HG03175 (cell line): ENCODE results near the gene PPP1R15B.
"Not testable (repeated sequence)": the region's sequence is repeated elsewhere in the genome, so short reads cannot be mapped to it uniquely, and the experiment has no call there.

ENCODE experiments used
- ATAC-seq: cut with Tn5 transposase; IDR thresholded peaks from one replicate; pipeline ENCODE4 v1.9.1; 2021; ENCODE audit warnings: mild to moderate bottlenecking, moderate library complexity; ENCODE audit not compliant: unreplicated experiment

PPP1R15B gene

DNA sequence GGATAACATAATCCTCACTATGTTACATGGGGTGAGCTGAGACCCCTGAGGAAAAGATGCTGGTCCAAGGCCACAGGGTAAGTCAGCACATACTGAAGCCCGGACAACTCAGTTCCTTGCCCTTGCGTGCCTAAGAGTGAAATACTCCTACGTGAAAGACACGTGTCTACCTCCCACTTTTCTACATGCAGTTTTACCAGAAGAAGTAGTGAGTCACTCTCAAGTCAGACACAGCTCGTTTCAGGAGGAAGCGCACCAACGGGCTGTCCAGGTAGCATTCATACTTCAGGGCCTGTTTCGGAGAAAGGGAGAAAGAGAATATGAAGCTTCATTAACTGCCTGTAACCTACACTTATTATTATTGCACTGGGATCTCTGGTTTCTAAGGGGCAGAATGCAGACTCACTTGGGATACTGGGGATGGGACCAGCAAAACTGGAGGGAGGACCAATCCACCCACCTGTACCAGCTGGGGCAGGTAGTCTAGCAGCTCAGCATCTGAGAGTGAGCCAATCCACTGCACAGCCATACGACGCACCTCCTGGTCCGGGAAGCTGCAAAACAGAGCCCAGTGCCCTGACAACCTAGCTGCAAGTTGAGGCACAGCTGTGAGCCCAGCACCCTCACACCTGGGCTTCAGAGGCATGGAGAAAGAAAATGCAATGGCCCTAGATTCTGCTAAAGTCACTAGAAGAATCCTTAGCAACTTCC, 32.4 kb upstream of the PPP1R15B start:
- no peak for ATAC-seq

DNA sequence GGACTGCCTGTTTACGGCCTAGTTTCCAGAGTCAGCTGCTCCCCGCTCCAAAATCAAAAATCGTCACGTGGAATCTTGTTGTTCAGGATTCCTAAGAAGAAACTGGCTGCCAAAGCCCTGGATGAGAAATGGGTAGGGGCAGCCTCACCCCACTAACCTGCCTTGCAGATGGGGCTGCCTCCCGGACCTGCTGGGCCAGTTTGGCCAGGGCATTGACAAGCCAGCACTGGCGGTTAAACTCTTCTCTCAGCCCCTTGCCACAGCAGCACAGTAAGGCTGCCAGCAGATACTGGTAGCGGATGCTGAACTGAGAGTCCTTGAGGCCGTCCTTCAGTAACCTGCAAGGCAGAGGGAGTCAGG, 31.6 kb upstream of the PPP1R15B start:
- no peak for ATAC-seq

DNA sequence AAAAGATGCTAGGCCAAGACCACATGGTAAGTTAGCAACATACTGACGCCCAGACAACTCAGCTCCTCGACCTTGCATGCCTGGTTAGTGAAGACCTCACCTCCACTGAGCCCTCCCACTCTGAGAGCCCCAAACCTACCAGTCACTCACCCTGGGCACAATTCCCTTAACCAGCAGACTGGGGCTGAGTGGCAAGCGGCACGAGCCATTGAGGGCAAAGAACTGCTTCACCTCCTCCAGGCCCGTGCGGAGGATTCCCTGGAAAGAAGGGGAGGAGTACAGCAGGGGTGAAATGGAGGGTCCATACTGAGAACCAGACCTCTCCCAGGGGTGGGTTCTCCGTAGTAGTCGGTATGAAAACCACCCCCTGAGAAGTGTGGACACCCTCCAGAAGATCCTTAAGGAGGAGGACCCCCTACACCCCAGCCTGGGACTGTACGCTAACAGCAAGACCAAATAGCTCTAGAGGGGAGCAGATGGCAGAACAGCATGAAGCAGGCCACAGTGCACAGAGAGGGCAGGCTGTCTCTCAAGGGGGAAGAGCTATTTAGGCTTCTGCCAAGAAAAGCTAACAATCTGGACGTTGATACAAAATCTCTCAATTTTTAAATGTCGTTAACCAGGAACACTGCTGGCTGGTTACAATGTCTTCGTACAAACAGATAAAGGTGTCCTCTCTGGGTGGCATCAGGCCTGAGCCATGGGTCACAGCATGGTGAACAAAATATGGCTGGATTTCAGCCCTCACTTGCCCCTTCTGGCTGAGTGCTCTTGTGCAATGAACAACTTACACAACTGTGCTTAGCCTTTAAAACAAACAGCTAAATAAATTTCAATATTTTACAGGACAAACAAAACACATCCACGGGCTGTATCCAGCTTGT, 31.0 kb upstream of the PPP1R15B start:
- ATAC-seq: no peak

DNA sequence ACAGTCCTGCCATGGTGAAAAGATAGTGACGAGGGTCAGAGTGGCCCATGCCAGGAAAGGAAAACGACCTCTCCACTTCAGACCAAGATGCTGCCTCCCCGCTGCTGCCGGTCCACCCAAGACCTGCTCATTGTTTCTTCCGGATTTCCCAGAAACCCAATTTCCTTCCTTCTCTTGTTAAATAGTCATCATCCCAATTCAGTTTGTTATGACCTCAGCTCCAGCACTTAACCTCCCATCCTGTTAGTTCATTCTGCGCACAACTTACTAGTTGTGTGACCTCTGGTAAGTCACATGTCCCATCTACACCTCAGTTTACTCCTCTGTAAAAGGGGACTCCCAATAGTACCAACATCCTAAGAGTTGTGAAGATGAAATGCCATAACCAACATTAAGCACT, 29.9 kb upstream of the PPP1R15B start:
- no peak for ATAC-seq

DNA sequence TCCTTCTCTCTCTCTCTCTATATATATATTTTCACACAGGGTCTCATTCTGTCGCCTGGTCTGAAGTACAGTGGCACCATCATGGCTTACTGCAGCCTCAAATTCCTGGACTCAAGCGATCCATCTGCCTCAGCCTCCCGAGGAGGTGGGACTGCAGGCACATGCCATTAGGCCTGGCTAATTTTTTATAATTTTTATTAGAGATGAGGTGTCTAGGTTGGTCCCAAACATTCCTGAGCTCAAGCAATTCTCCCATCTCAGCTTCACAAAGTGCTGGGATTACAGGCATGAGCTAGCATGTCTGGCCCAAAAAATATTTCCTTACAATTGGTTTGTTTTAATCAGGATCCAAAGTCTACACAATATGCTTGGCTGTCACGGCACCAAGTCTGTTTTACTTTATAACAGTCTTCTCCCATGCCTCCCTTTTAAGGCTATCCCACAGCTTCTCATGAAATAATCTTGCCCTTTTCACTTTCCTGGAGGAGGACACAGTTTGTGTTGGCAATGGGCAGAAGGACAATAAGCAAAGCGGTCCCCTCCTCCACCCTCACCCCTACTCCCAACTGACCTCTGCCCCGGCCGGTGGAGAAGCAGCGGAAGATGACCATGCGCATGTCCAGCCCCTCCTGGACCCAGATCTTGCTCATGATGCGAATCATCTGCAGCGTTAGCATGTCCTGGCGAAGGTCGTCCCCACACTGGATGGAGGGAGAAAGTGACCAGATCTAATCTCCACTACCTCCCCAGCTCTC, 28.2 kb upstream of the PPP1R15B start:
- ATAC-seq: no peak

DNA sequence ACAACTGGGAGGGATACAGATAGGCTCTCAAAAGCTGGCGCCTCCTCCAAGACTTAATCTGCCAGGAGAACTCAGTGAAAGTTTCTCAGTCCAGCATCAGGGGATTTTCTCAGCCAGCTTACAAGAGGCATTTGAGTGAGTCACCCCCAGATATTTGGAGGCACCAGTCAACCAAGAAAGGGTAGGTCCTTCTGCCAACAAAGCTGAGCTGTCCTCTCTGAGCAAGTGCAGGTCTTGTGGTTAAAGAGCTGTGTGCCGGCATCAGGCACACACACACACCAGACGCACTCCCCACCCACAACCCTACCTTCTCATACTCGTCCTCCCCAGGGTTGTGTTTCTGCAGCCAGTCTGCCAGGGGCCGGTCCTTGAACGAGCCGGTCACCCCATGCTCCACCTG, 27.0 kb upstream of the PPP1R15B start:
- no peak for ATAC-seq

DNA sequence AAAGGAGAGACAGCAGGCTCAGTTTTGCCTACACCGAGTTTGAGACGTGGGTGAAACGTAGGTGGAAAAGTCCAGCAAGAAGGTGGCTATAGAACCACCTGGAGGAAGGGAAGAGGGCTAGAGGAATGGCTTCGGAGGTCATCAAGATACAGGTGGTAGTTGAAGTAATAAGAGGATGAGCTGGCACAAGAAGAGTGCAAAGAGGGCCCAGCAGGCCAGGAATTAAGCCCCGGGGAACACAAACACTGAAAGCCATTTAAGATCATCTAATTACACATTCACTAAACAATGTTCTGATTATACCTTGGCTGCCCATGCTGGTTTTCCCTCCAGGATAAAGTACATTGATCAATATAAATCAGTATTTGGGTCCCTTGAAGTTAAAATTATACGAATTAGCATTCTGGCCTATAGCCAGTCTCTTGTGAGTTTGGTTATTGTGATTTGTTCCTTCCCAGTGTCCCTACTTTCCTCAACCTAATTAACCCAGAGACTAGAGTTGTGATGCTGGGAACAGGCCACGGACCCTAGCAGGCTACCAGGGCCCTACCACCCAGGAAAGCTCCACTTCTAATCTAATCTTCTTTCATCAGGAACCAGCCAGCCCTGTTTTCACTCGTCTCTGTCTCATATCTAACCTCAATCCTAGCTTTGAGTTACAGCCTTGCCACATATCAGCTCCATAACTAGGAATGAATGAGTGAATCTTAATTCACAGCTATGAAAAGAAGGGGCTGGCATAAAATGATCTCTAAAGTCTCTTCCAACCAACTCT, 26.4 kb upstream of the PPP1R15B start:
- ATAC-seq: no peak

DNA sequence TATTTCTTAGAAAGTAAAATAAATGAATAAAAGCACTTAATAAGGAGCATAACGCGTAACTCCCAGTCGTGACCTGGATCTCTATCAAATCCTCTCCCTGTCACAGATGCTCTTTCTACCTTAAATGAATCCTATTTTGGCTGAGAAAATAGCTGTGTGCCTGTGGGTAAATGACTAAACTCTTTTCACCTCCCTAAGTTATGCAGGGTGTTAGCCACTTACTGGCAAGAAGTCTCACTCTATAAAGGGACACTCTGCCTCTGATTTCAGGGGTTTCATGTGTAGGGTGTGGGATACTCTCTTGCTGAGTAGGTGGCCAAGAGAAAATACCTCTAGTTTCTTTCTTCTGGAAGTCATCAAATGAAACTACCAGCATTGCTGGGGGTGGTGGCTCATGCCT, 24.3 kb upstream of the PPP1R15B start:
- no peak for ATAC-seq

DNA sequence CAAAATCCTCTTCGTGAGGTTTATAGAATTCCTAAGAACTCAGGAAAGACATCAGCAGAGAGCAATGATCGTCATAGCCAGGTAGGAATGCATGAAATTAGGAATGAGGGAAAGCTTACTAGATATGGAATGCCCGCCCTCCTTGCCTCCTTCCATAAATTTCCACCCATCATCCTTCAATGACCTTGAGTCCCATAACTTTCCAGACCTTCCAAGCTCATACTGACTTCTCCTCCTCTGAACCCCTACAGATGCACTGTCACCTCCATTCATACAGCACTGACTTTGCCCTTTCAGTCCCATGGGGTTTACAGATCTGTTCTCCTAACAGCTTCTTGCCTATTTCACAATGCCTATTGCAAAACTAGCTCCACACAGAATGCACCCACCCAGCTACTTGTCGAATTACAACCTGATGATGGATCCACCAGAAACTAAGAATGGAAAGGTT, 23.8 kb upstream of the PPP1R15B start:
- no peak for ATAC-seq

DNA sequence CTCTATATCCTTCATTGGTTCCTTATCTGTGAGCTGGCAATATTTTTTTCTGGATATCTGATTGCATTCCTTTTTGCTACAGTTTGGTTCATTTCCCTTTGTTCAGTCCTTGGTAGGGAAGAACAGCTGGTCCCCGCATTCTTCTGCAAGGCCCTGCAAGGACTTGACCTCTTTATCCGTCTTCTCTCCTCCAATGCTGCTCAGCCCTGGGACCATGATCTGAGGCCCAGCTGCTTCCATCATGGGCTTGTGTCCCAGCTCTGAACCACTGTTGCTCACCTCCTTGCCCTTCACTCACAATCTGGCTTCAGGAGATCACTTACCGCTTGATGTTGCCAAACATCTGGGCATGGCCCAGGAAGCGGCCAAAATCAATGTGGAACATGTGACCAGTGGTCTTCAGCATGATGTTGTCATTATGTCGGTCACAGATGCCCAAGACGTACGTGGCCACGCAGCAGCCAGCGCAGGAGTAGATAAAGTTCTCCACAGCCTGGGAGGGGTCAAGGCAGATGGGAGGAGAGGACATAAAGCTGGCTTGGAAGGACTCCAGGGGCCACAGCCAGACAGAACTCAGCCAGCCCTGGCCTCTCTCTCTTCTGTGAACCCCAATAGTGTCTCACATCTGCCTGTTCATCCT, 22.6 kb upstream of the PPP1R15B start:
- ATAC-seq: no peak

DNA sequence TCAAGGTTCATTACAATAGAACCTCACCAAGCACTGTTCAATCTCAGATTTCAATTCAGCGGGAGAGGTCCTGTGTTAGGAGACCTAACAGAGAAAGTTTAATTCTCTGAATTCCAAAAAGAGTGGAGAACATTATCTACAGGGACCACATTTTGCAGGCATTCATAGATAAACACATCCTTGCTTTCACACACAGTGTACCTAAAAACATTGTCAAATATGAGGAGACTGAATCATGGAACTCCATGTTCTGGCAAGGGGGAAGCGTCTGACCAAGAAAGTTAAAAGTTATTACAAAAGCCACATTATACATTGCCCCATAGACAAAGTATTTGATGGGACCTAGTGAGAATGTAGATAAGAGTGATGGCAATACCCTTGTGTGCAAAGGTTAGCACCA, 21.1 kb upstream of the PPP1R15B start:
- ATAC-seq: no peak

DNA sequence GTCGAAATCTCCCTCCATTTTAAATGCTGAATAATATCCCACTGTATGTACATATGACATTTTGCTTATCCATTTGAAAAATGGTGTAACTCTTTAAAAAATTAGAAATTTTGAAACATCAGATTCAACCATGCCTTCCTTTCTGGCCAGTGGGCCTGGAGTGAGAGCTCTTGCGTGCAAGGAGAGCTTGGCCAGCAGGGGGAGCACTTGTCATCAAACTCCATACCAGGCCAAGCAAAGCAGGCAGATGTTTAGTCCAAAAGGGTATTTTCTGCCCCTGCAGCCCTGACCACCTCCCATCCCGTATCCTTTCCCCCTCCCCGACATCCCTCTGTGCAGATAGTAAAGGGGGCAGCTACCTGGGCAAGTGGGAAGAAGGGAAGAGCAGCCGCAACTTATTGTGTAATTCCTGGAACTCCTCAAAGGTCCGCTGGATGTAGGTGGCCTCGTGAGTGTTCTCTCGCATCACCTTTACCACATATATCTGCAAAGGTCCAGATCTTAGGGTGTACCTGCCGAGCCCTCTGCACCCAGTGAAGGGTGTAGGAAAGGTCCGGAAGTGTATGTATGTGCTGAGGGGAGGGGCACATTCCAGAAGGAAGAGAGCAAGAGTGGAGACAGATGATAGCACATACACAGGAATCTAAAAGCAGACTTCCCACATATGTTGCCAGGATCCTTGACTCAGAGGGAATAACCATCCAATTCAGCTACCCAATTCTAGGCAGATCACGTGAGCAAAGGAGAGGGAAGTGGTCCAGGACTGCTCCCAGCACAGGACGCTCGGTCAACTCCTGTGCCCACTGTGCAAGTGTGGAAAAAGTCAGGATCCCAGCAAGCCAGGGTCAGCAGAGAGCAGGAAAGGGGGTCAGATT, 19.9 kb upstream of the PPP1R15B start:
- no peak for ATAC-seq

DNA sequence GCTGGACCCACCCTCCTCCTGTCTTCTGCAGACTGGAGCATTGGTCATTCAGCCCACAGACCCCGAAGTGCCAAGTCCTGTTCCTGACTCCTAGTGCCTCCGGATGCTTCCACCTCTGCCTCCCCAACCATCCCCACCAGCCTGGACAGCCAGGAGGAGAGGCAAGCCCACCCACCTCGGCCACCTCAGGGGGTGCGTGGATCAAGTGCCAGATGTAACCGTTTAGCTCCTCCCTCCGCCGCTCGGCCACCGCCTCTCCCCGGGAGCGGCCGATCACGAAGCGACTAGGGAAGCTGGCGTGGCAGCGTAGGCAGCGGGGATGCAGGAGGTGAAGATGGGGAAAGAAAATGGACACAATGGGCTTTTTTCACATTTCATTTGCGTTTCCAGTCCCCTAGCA, 18.1 kb upstream of the PPP1R15B start:
- no peak for ATAC-seq

DNA sequence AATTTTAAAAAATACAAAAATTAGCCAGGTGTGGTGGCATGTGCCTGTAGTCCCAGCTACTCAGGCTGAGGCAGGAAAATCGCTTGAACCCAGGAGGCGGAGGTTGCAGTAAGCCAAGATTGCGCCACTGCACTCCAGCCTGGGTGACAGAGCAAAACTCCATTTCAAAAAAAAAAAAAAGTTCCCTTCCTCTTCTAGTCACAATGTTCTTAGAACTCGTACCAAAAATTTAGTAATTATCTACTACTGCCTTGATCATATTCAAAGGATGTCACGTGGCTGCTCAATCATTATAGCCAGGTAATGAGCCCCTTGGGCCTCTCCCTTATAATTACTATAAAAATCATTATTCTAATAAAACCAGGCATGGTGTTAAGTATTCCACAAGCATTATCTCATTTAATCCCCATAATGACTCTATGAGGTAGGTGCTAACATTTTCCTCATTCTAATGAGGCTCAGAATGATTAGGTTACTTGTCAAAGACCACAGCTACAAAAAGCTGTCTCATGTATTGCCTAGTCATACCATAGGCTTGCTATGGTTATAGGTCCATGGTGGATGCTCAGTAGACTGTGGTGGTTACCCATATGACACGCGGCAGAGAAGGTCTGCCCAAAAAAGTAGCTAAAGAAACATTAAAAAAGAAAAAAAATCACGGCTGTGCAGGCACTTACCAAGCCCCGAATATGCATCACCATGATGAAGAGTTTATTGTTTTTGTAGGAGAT, 15.5 kb upstream of the PPP1R15B start:
- no peak for ATAC-seq

DNA sequence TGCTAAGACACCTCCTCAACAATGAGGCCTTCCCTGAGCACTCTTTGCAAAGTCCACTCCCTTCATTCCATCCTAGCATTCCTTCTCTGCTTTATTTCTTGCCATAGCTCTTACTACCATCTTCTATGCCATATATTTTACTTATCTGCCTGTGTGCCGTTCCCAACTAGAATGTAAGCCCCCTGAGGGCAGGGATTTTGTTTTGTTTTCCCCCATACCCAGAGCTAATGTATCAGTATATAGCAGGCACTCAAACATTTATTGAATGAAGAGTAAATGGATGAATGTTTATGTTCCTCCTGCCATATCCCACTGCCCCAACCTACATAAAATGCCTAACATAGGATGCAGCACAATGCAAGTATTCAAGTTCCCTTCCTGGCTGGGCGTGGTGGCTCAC, 14.9 kb upstream of the PPP1R15B start:
- no peak for ATAC-seq

DNA sequence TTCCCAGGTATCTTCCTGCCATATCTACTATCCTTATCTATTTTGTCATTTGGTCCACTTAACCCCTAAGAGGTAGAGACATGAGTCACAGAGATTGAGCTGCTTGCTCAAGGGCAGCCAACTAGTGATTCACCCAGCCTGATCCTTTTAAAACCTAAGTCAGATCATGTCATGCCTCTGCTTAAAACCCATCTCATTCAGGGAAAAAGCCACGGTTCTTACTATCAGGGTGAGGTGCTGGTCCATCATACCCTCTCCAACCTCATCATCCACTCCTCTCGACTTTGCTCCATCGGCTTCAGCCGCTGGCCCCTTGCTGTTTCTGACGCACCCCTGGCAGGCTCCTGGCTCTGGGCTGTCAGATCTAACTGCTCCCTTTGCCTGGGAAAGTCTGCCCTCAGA, 14.4 kb upstream of the PPP1R15B start:
- ATAC-seq: no peak

DNA sequence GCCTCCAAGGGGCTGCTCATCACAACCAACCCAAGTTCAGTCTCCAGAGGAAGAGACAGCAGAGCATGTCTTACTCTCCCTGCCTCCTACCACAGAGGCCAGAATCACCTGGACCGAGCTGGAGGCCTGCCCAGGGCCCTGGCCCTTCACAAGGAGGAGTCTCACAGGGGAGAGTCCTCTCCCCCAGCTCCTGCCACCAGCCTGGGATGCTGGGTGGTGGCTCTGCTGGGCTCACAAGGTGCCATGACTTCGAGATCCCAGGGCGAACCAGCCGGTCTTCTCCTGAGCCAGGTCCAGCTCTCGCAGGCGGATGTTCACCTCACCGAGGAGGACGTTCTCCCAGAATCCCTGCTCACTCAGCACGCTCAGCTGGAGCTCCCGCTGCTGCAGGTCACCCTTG, 13.0 kb upstream of the PPP1R15B start:
- ATAC-seq: no peak

DNA sequence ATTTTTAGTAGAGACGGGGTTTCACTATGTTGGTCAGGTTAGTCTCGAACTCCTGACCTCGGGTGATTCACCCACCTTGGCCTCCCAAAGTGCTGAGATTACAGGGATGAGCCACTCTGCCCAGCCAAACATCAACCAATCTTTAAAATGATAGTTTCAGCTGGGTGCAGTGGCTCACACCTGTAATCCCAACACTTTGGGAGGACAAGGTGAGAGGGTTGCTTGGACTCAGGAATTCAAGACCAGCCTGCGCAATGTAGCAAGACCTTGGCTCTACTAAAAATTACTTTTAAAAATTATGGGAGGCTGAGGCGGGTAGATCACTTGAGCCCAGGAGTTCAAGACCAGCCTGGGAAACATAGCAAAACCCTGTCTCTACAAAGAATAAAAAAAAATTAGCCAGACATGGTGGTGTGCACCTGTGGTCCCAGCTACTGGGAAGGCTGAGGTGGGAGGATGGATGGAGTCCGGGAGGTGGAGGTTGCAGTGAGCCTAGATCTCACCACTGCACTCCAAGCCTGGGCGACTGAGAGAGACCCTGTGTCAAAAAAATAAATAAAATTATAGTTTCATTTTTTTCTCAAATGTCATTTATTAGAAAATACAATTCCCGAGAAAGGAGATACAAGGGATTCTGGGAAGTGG, 10.6 kb upstream of the PPP1R15B start:
- ATAC-seq: not testable (repeated sequence)
